Tibial nerve (tissue), 4 donors: ENCODE results near the gene ACR. TPM values are rescaled to one million over a fixed set of nuclear protein-coding genes. Genes with fewer than 3 reads are reported as not detected.

Source experiments
- DNase-seq, 2 donors: peaks; one replicate each; pipeline ENCODE4 v3.0.0-alpha.2; 2019; ENCODE audit warnings: low spot score in 2 of 2
- H3K27ac ChIP-seq, 4 donors: fragments of 200-600 bp; sonication (generic) in 3 of 4; one replicate each; pipeline ENCODE4 v1.5.1; 2017 to 2019; ENCODE audit warnings: mild to moderate bottlenecking in 1 of 4
- H3K27me3 ChIP-seq, 2 donors: fragments of 200-600 bp; sonication (generic) in 1 of 2; one replicate each; pipeline versions ENCODE4 v1.5.1 to v1.6.0; 2017 to 2019
- H3K36me3 ChIP-seq, 3 donors: fragments of 200-600 bp; sonication (generic); one replicate each; pipeline ENCODE4 v1.5.1; 2018 to 2019
- H3K4me1 ChIP-seq, 4 donors: fragments of 200-600 bp; sonication (generic) in 3 of 4; one replicate each; pipeline ENCODE4 v1.5.1; 2017 to 2019
- H3K4me3 ChIP-seq, 4 donors: fragments of 200-600 bp; sonication (generic) in 3 of 4; one replicate each; pipeline ENCODE4 v1.5.1; 2017 to 2019; ENCODE audit warnings: mild to moderate bottlenecking in 1 of 4, moderate library complexity in 1 of 4
- H3K9me3 ChIP-seq, 4 donors: fragments of 200-600 bp; sonication (generic) in 3 of 4; one replicate each; pipeline ENCODE4 v1.5.1; 2017 to 2019
- EP300 ChIP-seq, 2 donors: sonication (generic); formaldehyde crosslinking; IDR thresholded peaks; one replicate each; pipeline ENCODE4 v1.6.1; 2017; ENCODE audit warnings: antibody characterized with exemption in 2 of 2, mild to moderate bottlenecking in 1 of 2
- POLR2A ChIP-seq, 2 donors: fragments of 450-650 bp; IDR thresholded peaks; one replicate each; pipeline ENCODE4 v1.6.1; 2017; ENCODE audit warnings: antibody characterized with exemption in 2 of 2, mild to moderate bottlenecking in 2 of 2, moderate library complexity in 2 of 2
- WGBS, 2 donors: methylation state at CpG; one replicate each; pipeline ENCODE4 v1.1.5; 2018; 5-methylcytosine and 5-hydroxymethylcytosine counted together
- total RNA-seq, 4 donors: library from RNA; depleted of rRNA; stranded (reverse); fragments of >200 nt; gene quantifications; one replicate each; pipeline ENCODE4 v1.1.0, GENCODE V29; 2016
- TF ChIP-seq, protein P1 (sequence below), 5 experiments: fragments of 200-600 bp in 3 of 5; fragments of 450-650 bp in 2 of 5; sonication (generic) in 3 of 5; IDR thresholded peaks; one replicate each; pipeline ENCODE4 v1.5.1; 2016 to 2019; ENCODE audit warnings: antibody characterized with exemption in 5 of 5, mild to moderate bottlenecking in 3 of 5, moderate library complexity in 2 of 5

The ACR gene
- total RNA-seq, 4 donors from 2014 or later, result 2.2 to 4.8 TPM; not detected in 2

DNA sequence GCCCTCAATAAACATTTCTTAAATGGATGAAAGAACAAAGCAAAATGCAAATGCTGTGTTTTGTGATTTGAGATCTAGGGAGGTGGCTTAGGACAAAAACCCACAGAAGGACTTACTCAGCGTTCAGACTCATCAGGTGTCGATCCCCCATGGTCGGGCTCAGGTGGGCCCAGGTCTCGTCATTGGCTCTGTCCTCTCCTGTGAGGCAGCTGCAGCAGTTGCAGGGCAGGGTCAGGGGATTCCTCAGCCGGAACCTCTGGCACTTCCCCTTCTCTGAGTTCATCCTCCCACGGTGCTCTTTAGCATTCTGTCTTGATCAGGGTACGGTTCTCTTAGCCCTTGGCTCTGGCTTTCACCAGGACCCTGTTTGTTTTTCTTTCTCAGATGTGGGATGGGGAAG is 14.0 kb upstream of the ACR start:
- no peaks in the 10 kb centered on the region for H3K9me3 ChIP-seq
- H3K36me3 ChIP-seq, result peaks cover 0 to 62% (median 0%) of the 10 kb centered on the region in 3 donors
- 63 to 76% methylated on average over 7 of the region's 7 CpGs for WGBS, 2 donors
- H3K4me3 ChIP-seq, result no peak overlapping the region
- no peak overlapping the region for H3K27ac ChIP-seq
- H3K27me3 ChIP-seq, result peaks cover 0 to 30% of the 10 kb centered on the region in 2 donors
- TF ChIP-seq, protein P1, sequence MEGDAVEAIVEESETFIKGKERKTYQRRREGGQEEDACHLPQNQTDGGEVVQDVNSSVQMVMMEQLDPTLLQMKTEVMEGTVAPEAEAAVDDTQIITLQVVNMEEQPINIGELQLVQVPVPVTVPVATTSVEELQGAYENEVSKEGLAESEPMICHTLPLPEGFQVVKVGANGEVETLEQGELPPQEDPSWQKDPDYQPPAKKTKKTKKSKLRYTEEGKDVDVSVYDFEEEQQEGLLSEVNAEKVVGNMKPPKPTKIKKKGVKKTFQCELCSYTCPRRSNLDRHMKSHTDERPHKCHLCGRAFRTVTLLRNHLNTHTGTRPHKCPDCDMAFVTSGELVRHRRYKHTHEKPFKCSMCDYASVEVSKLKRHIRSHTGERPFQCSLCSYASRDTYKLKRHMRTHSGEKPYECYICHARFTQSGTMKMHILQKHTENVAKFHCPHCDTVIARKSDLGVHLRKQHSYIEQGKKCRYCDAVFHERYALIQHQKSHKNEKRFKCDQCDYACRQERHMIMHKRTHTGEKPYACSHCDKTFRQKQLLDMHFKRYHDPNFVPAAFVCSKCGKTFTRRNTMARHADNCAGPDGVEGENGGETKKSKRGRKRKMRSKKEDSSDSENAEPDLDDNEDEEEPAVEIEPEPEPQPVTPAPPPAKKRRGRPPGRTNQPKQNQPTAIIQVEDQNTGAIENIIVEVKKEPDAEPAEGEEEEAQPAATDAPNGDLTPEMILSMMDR (IDR thresholded peaks at IDR 0.05), result no peak
- no peak for TF ChIP-seq POLR2A (IDR thresholded peaks at IDR 0.05)
- TF ChIP-seq EP300 (IDR thresholded peaks at IDR 0.05), result no peak
- DNase-seq, result no peak
- H3K4me1 ChIP-seq, result peaks cover 0 to 29% (median 0%) of the 10 kb centered on the region in 4 donors

DNA sequence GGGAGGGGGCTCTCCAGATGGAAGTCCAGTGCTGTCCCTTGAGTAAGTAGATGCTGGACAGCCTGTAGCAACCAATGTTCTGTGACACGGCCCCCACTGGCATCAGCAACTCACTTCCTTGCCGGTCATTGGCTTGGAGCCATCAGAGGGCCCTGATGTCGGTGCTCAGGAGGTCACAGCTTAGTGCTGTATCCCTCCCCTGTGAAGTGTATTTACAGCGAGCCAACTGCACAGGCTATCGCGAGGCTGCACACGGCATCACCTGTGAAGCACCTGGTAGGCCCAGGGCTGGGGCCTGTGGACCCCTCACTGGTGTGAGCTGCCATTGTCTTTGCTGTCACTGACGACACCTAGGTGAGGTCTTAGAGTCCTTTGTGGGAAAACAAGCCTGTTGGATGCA is 13.4 kb upstream of the ACR start:
- 91 to 100% methylated on average over 2 to 8 of the region's 8 CpGs for WGBS, 2 donors

DNA sequence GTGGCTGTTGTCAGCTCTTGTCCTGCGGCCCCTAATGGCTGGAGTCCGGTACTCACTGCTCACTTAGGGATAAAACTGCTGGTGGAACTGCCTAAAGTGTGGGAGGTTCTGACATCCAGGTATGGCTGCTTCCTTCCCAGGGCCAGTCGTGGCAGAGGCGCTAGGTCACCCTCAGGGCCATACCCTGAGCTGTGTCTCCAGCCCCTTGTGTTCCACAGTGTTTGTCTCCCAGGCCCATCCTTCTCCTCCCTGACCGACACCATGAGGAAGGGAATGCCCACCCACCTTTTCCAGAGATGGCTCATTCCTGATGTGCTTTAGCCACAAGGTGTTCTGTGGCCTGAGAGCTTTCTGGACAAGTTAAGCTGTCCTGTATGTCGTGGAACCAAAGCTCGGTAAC is 12.4 kb upstream of the ACR start:
- peaks cover 0 to 73% (median 0%) of the 10 kb centered on the region in 3 donors for H3K36me3 ChIP-seq

More for the DNA sequence above, 13.4 kb upstream of the ACR start:
- Histone ChIP-seq H3K9me3 (no peaks in the 10 kb centered on the region), H3K4me3 (no peak overlapping the region), H3K27me3 (peaks cover 0 to 27% of the 10 kb centered on the region in 2 donors), H3K4me1 (peaks cover 0 to 28% (median 0%) of the 10 kb centered on the region in 4 donors), H3K36me3 (peaks cover 0 to 65% (median 0%) of the 10 kb centered on the region in 3 donors), H3K27ac (no peak overlapping the region)
- no peak for DNase-seq
- TF ChIP-seq, protein P1 (IDR thresholded peaks at IDR 0.05), result no peak
- no peak for TF ChIP-seq POLR2A (IDR thresholded peaks at IDR 0.05)
- TF ChIP-seq EP300 (IDR thresholded peaks at IDR 0.05), result no peak

DNA sequence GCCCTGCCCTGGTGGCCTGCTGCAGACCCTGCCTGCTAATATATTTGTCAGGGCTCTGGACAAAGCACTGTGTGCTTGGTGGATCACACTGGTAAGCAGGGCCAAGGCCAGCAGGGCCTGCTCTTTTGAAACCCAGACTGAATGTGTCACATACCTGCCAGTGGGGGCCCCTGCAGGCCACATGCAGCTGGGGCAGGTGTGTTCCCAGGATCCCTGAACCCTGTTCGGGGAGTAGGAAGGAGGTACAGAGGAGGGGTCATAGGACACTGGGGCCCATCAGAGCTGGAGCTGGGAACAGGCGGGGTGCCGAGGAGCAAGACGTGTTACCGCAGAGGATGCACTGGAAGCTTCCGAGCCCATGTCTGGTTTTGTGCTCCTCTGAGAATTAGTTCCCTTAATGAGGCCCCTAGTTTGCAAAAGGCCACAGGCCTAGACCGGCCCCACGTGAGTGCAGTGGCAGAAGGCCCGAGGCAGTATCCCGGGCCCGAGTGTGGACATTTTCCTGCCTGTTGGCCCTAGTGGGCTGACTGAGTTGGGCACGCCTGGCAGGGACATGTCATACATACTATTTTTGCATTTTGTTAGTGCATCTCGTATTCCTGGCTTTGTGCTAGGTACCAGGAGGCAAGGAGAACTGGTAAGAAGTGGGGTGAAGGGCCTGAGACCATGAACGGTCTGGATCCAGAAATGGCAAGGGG is 11.2 kb upstream of the ACR start:
- Histone ChIP-seq H3K36me3 (peaks cover 0 to 71% (median 0%) of the 10 kb centered on the region in 3 donors), H3K27ac (no peak overlapping the region), H3K27me3 (peaks cover 0 to 22% of the 10 kb centered on the region in 2 donors), H3K9me3 (no peaks in the 10 kb centered on the region), H3K4me1 (peaks cover 0 to 31% (median under 1%) of the 10 kb centered on the region in 4 donors), H3K4me3 (no peak overlapping the region)
- no peak for DNase-seq
- TF ChIP-seq POLR2A (IDR thresholded peaks at IDR 0.05), result no peak
- TF ChIP-seq EP300 (IDR thresholded peaks at IDR 0.05), result no peak
- TF ChIP-seq, protein P1 (IDR thresholded peaks at IDR 0.05), result no peak
- WGBS, 2 donors, result 80 to 91% methylated on average over 14 of the region's 14 CpGs

More for the DNA sequence above, 12.4 kb upstream of the ACR start:
- peaks cover 0 to 26% of the 10 kb centered on the region in 2 donors for H3K27me3 ChIP-seq
- no peak overlapping the region for H3K27ac ChIP-seq
- peaks cover 0 to 29% (median 0%) of the 10 kb centered on the region in 4 donors for H3K4me1 ChIP-seq
- DNase-seq, result no peak
- 82 to 93% methylated on average over 6 of the region's 7 CpGs for WGBS, 2 donors
- H3K4me3 ChIP-seq, result no peak overlapping the region
- TF ChIP-seq, protein P1 (IDR thresholded peaks at IDR 0.05), result no peak
- TF ChIP-seq POLR2A (IDR thresholded peaks at IDR 0.05) (no peak), EP300 (IDR thresholded peaks at IDR 0.05) (no peak)
- no peaks in the 10 kb centered on the region for H3K9me3 ChIP-seq
